ENCODE data around the gene TCEAL9. TPM values are rescaled to one million over a fixed set of nuclear protein-coding genes. Genes with fewer than 3 reads are reported as not detected.

The TCEAL9 gene
- total and polyA plus RNA-seq, 4 donors = 7.7 to 22.8 (median 13.3) TPM

DNA sequence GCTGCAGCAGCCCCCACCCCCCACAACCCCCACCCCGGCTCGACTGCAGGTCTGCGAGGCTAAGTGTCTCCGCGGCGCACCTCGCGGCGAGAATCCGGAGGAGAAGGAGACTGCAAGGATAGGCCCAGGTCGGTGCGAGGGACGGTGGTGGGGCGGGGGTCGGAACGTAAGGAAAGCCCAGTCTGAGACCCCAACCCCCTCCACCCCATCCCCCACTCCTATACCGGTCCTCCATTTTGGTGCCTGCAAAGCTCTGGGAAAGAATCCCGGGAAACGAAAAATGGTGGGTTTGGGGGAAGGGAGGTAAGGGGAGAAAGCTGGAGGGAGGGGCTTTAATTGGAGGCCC lies 20.6 kb downstream of the TCEAL9 start:
- Histone ChIP-seq H3K4me3 (ENCODE audit: low read depth in 1 of 3, low read length in 3 of 3) (peak overlapping the region; percentile 2 to 80 (median 60)), H3K27me3 (ENCODE audit: control insufficient read depth in 4 of 4, insufficient read depth in 4 of 4, low read length in 3 of 4) (peaks cover 0 to 2% (median 0%) of the 10 kb centered on the region in 4 donors), H3K9me3 (ENCODE audit: control insufficient read depth in 4 of 4, low read length in 3 of 4) (no peaks in the 10 kb centered on the region), H3K4me1 (ENCODE audit: control insufficient read depth in 4 of 4, insufficient read depth in 4 of 4, low read length in 3 of 4) (peaks cover 0 to 4% (median 0%) of the 10 kb centered on the region in 4 donors), H3K27ac (ENCODE audit: low read depth in 1 of 2, low read length in 2 of 2) (peak overlapping the region; percentile 25 to 28), H3K9ac (ENCODE audit: low read depth in 1 of 2, low read length in 2 of 2) (no peak overlapping the region), H3K36me3 (ENCODE audit: control insufficient read depth in 4 of 4, insufficient read depth in 3 of 4, low read depth in 1 of 4, low read length in 3 of 4) (no peaks in the 10 kb centered on the region)
- DNase-seq (ENCODE audit: low spot score) = no peak
- WGBS = 1% methylated on average over 19 of the region's 19 CpGs
- TF ChIP-seq, protein P1, sequence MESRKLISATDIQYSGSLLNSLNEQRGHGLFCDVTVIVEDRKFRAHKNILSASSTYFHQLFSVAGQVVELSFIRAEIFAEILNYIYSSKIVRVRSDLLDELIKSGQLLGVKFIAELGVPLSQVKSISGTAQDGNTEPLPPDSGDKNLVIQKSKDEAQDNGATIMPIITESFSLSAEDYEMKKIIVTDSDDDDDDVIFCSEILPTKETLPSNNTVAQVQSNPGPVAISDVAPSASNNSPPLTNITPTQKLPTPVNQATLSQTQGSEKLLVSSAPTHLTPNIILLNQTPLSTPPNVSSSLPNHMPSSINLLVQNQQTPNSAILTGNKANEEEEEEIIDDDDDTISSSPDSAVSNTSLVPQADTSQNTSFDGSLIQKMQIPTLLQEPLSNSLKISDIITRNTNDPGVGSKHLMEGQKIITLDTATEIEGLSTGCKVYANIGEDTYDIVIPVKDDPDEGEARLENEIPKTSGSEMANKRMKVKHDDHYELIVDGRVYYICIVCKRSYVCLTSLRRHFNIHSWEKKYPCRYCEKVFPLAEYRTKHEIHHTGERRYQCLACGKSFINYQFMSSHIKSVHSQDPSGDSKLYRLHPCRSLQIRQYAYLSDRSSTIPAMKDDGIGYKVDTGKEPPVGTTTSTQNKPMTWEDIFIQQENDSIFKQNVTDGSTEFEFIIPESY (IDR thresholded peaks at IDR 0.05) = no peak
- TF ChIP-seq YY1 (IDR thresholded peaks at IDR 0.05) (peak; percentile 71), NR2F2 (IDR thresholded peaks at IDR 0.05) (no peak), EGR1 (IDR thresholded peaks at IDR 0.05; ENCODE audit: low read depth in 2 of 2) (no peak), GABPA (IDR thresholded peaks at IDR 0.05 in 1 of 2, conservative IDR thresholded peaks at IDR 0.05 in 1 of 2) (no peak)
- TF ChIP-seq, protein P2, sequence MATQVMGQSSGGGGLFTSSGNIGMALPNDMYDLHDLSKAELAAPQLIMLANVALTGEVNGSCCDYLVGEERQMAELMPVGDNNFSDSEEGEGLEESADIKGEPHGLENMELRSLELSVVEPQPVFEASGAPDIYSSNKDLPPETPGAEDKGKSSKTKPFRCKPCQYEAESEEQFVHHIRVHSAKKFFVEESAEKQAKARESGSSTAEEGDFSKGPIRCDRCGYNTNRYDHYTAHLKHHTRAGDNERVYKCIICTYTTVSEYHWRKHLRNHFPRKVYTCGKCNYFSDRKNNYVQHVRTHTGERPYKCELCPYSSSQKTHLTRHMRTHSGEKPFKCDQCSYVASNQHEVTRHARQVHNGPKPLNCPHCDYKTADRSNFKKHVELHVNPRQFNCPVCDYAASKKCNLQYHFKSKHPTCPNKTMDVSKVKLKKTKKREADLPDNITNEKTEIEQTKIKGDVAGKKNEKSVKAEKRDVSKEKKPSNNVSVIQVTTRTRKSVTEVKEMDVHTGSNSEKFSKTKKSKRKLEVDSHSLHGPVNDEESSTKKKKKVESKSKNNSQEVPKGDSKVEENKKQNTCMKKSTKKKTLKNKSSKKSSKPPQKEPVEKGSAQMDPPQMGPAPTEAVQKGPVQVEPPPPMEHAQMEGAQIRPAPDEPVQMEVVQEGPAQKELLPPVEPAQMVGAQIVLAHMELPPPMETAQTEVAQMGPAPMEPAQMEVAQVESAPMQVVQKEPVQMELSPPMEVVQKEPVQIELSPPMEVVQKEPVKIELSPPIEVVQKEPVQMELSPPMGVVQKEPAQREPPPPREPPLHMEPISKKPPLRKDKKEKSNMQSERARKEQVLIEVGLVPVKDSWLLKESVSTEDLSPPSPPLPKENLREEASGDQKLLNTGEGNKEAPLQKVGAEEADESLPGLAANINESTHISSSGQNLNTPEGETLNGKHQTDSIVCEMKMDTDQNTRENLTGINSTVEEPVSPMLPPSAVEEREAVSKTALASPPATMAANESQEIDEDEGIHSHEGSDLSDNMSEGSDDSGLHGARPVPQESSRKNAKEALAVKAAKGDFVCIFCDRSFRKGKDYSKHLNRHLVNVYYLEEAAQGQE (IDR thresholded peaks at IDR 0.05) = no peak
- TF ChIP-seq, protein P3, sequence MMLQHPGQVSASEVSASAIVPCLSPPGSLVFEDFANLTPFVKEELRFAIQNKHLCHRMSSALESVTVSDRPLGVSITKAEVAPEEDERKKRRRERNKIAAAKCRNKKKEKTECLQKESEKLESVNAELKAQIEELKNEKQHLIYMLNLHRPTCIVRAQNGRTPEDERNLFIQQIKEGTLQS (IDR thresholded peaks at IDR 0.05) = no peak

DNA sequence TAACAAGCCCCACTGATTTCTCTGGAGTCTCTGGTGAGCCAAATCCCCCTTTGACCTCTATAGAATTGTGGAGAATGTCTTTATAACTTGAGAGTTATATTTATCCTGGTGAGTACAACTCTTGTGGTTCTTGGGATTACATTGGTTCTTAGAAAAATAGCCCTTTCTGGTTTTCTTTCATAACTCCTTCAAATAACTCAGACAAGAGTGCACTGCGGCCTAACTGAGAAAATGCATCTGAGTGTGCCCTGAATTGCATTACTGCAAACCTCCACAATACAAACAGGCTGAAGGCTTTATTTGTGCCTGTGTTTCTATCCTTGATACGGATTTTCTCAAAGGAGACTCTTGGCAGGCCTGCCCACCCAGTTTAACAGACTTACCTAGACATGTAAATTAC lies 22.7 kb downstream of the TCEAL9 start:
- Histone ChIP-seq H3K27me3 (ENCODE audit: control insufficient read depth in 4 of 4, insufficient read depth in 4 of 4, low read length in 3 of 4) (peaks cover 0 to 2% (median 0%) of the 10 kb centered on the region in 4 donors), H3K4me3 (ENCODE audit: low read depth in 1 of 3, low read length in 3 of 3) (no peak overlapping the region), H3K9me3 (ENCODE audit: control insufficient read depth in 4 of 4, low read length in 3 of 4) (no peaks in the 10 kb centered on the region), H3K4me1 (ENCODE audit: control insufficient read depth in 4 of 4, insufficient read depth in 4 of 4, low read length in 3 of 4) (peaks cover 0 to 4% (median 0%) of the 10 kb centered on the region in 4 donors), H3K36me3 (ENCODE audit: control insufficient read depth in 4 of 4, insufficient read depth in 3 of 4, low read depth in 1 of 4, low read length in 3 of 4) (no peaks in the 10 kb centered on the region), H3K9ac (ENCODE audit: low read depth in 1 of 2, low read length in 2 of 2) (no peak overlapping the region), H3K27ac (ENCODE audit: low read depth in 1 of 2, low read length in 2 of 2) (no peak overlapping the region)
- no peak for DNase-seq (ENCODE audit: low spot score)
- WGBS = 91% methylated on average over 2 of the region's 2 CpGs
- TF ChIP-seq FOXA1 (IDR thresholded peaks at IDR 0.05) (no peak), NR2F2 (IDR thresholded peaks at IDR 0.05) (no peak), TAF1 (conservative IDR thresholded peaks at IDR 0.05) (no peak), HNF4G (IDR thresholded peaks at IDR 0.05) (no peak), GABPA (IDR thresholded peaks at IDR 0.05 in 1 of 2, conservative IDR thresholded peaks at IDR 0.05 in 1 of 2) (no peak), RAD21 (IDR thresholded peaks at IDR 0.05) (no peak), YY1 (IDR thresholded peaks at IDR 0.05) (no peak), SP1 (IDR thresholded peaks at IDR 0.05) (no peak), FOXA2 (IDR thresholded peaks at IDR 0.05) (no peak), HNF4A (conservative IDR thresholded peaks at IDR 0.05) (no peak), EGR1 (IDR thresholded peaks at IDR 0.05; ENCODE audit: low read depth in 2 of 2) (no peak)
- TF ChIP-seq, protein P4, sequence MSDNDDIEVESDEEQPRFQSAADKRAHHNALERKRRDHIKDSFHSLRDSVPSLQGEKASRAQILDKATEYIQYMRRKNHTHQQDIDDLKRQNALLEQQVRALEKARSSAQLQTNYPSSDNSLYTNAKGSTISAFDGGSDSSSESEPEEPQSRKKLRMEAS (IDR thresholded peaks at IDR 0.05) = no peak
- TF ChIP-seq, protein P3 (IDR thresholded peaks at IDR 0.05) = no peak
- TF ChIP-seq, protein P1 (IDR thresholded peaks at IDR 0.05) = no peak

All from liver (tissue), 9 donors.